NCI-H345 treated with DMSO at 0.1 percent for 48 hours (cell line): ENCODE measurements around the gene TMEM132D.
"Not testable (repeated sequence)": the region's sequence is repeated elsewhere in the genome, so short reads cannot be mapped to it uniquely, and the experiment has no call there.

Experiments
- DNase-seq: peaks from one replicate; lab custom pipeline; 2025; ENCODE audit not compliant: unreplicated experiment; lab: John Stamatoyannopoulos, UW

Gene TMEM132D

DNA sequence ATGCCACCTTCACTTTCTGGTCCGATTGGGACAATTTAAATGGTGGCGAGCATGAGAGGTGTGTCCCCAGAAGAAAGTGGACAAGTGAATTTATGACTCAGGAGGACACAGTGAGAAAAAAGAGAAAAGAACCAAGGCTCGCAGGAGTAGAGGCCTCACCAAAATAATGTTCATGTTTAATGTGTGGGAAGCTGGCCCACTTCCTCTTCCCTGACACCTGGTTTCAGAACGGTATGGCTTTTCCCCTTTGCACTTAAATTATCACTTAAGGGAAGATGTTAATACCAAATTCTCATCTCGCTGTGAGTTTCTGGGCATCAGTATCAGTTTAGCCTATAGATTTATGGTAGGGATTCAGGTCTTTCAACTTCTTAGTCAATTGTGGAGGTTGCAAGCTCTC lies 824.1 kb downstream of the TMEM132D start:
- no peak for DNase-seq

DNA sequence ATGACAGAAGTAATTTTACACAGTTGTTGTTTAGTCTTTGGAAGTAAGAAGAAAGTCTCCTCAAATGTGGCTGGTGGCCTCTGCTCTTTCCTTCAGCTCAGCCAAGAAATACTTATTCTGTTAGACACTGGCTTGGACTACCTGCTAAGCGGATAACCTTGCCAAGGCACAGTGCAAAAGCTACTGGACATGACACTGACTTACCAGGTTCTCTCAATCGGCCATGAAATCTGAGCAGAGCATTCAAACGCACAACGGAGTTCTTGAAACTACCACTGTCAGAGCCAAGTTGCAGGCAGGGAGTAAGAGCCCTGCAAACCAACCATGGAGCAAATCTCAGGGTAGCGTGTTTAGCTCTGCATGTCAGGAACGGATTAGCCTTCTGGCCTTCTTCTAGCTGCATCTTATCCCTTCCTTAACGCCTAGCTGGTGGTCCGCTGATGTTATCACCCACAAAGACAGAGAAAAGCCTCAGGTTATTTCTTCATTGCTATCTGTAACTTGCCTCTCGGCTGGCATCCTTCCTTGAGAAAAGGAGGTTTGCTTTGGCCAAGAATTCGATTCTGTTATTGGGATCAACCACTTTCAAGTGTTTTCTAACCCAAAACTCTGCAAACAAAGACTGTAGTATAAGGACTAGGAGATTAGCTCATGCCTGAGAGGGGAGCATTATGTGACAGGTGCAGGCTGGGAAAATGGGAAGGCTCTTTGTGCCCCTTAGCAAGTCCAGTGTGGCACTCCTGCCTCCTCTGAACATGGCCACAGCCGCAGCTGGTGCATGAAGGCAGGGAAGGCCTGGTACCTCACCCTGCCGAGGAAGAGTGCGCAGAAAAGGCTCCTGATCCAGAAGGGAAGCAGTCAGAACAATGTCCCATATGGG lies 827.1 kb downstream of the TMEM132D start:
- DNase-seq = no peak

DNA sequence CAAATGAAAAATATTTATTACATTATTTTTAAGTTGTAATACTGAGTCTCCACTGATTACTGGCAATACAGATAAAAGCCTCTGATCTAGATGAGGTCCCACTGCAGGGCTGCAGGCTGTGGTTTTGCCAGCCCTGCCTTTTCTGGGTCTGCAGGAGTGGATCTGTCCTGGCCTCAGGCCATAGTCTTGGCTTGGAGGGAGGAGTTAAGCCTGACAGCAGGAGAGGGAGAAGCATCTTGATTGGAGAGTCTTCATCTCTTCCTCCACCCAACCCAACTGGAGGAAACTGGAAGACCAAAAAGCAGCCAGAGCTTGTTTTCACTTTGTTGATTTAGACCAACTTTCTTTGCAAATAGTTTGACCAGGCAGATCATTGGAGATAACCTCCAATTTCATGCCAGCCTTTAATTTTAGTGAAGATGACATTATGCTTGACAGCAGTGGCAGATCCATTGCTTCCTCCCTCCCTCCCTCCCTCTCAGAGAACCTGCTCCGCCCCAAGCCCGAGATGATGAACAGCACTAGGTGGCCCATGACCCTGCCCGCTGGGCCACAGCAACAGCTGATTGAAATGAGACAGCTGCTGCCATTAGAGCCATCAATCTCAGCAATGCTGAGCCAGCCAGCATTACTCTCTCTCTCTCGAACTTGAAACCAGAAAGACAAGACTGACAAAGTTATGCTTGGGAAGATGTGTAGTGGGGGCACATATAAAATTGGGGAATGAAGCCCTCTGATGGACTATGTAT lies 828.2 kb downstream of the TMEM132D start:
- no peak for DNase-seq

DNA sequence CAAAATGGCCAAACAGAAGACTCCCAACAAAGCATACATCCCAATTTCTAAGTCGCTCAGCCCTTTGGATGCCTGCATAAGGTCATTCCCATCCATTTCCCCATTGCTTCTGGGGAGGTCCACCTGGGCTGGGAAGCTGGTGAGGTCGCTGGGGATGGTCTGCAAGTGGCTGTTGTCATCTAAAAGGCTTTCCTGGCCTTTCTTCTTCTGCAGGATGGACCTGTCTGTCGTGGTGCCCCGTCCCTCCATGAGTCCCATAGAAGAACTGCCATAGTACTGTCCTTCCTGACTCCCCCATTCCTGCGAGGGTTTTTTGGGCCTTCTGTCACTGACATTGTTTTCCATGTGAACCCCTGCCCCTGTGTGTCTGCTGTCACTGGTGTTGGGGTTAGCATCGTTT lies 829.4 kb downstream of the TMEM132D start:
- DNase-seq = no peak

DNA sequence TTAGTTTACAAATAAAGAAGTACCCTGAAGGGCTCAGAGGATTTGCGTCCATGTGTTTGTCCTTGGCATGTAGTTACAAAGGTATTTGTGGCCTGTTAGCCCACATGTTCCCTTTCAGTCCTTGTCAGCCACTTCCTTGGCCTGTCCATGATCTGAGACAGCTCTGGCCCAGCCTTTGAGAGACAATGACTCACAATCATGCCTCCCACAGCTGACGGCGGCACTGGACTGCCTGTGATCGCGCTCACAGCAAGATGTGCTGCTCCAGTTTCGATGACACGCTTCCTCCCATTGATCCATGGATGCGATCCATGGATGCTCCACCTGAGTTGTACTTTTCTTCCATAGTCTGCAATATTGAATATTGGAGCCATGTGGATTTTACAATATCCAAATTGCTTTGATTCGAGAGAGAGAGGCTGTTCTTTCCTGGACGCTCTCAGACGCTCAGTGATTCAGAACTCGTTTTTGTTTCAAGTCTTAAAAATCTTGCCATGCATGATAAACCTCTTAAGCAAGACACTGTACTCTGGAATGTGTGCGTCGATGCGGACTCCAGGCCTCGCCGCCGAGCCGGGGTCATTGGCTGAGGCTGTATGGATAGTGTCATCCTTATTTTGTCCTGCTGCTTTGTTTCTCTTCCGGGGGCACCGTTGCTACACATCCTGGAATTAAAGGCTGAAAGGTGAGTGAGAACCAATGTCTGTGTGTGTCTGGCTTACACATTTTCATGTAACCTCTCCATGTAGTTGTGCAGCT lies 830.5 kb downstream of the TMEM132D start:
- no peak for DNase-seq

DNA sequence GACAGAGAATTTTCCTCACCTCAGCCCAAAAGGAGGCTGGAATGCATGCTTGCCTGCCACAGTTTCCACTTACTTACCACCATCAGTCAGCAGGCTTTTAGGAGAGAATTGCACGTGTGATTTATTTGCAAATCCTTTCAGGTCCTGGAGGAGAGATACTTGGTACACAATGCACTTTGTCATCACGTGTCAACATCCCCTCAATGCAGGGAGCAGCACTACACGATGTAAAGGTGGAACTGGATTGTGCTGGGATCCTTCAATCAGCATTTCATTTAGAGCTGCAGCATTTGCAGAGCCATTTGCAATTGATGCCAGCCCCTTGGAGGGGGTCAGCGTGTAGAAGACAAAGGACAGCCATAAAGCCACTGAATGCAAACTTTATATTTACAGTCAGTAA lies 832.5 kb downstream of the TMEM132D start:
- DNase-seq = peak; percentile 83

DNA sequence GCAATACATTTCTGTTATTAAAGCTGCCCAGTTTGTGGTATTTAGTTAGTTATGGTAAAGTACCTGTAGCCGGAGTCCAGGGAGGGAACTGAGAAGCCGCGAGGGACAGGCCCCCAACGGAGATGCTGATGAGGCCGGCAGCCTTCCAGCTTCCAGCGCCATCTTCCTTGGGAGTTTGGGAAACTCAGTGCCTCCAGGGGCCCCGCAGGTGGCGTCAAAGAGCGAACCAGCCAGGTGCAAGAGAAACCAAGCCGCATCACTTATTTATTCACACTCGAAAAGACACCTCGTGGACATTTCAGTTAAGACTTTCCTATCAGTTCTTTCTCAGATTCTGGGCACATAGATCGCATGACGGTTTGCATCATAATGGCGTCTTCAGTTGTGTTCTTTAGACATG lies 833.9 kb downstream of the TMEM132D start:
- DNase-seq = no peak

DNA sequence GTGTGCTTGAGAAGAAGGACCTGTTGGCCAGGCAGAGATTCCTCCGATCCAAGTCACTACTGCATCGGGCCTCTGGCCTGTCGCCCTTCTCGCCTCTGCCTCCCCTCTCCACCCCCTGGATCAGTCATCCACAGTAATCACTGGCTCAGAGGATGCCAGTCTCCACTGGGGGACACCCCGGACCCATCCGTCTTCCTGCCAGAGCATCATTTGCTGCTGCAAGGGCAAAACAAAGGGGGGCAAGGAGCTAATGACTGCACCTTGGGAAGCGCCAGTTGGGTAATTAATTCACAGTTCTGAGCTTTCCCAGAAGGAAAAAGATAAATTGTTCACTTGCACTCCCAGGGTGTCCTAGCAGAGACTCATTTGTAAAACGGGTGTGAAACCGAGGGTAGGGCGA lies 835.1 kb downstream of the TMEM132D start:
- DNase-seq = no peak

DNA sequence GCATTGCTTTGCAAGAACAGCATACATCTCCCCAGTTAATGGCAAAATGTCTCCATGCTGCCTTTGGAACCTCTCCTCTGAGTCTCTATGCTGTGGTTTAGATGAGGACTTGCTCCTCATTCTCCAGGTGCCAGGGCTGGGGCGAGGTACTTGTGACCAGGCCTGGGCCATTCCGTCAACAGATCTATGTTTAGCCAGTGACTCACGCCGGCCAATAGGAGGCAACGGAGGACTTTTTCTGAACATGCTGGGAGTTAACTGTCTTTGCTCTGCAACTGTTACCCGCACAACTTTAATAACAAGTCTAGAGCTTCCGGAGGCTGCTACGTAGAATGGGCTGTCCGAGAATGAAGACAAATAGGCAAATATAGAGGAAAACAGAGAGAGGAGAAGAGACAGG lies 836.3 kb downstream of the TMEM132D start:
- DNase-seq = no peak

DNA sequence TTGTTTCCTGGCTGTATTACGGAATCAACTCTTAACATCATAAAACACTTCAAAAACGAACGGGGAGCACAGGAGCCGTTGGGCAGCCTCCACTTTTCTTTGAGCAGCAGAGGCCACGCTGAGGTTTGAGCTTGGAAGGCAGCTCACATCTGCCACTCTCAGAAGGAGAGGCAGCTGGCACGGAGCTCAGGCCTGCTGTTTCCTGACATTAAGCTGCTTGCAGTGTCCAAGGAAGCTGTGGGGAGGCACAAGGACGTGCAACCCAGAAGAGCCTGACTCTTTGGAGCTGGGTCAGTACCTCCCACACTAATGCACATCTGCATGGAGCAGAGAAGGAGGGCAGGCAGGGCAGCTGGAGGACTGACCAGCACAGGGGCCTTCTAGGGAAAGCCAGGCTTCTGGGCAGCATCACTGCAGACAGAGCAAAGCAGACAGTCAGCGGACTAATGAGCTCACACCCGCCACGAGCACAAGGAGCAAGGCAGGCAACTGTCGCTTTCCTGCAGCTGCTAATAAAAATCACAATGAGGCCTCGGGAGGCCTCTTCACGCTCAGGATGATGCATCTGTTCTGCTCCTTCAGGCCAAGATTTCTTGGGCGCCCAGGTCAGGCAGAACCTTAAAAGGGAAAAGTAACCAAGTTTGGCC lies 839.5 kb downstream of the TMEM132D start:
- peak; percentile 18 for DNase-seq

DNA sequence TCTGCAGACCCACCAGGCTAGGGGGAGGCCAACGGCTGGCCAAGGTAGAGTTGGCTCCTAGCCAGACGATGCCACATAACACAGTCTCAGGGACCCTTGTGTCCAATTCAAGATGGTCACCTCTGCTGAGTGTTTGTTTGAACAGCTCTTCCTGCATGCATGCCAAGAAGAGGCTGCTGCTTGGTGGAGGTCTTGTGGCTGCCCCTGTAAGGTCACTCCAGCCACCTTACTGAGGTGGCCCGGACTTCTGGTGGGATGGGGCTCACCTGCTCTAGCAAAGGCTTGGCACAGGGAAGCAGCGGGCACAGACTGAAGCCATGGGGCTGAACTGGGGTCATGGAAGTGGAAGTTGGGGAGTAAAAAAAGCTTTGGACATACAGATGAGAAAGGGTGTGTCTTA lies 840.2 kb downstream of the TMEM132D start:
- DNase-seq = no peak

DNA sequence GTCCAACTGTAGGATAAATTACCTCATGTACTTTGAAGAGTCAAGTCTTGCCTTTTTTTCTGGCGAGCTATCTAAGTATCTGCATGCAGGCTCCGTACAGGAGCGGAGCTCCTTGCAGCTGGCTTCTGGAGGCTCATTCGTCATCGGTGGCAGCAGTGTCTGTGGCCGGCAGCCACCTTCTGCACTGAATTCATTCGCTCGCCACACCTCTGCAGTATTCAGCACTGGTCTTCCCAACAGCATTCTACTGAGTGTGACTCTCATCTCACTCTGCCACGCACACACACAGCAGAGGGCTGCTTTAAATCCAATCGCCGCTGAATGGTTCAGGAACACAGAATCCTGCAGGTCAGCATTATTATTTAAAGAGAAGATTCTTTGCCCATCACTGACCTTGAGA lies 850.6 kb downstream of the TMEM132D start:
- no peak for DNase-seq

DNA sequence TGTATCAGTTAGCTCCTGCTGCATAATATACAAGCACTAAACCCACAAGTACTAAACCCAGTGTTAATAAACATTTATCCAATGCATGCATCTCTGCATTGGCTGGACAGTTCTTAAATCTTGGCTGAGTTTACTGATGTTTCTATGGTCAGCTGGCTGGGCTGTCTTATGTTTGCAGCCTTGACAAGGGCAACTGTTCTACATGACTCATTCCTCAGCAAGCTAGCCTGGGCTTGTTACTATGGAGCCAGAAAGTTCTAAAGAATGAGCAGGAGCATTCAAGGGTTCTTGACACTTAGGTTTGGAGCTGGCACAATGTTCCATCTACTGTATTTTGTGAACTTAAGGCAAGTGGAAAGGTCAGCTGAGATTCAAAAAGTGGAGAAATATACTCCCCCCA lies 851.5 kb downstream of the TMEM132D start:
- DNase-seq = no peak

DNA sequence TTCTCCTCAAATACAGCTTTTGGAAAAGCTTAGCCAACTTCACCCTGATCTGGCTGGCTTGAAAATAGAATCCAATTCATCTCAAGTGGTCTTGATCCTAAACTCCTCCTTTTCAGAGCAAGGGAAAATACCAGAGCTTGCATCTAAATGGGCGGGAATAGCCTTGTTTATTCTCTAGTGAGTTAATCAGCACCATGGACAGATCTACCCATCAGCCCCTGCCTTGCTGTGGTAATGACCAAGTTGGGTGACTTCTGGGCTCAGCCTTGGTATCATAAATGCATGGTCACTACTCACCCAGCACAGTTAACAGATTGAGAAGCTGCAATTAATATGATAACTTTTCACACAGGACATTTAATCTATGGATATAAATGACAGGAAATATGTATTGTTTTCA lies 853.9 kb downstream of the TMEM132D start:
- no peak for DNase-seq

DNA sequence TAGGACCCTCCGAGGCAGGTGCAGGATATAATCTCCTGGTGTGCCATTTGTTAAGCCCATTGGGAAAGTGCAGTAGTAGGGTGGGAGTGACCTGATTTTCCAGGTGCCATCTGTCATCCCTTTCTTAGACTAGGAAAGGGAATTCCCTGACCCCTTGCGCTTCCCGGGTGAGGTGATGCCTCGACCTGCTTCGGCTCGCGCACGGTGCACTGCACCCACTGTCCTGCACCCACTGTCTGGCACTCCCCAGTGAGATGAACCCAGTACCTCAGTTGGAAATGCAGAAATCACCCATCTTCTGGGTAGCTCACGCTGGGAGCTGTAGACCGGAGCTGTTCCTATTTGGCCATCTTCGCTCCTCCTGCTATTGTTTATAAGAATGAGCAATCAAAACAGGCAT lies 860.5 kb downstream of the TMEM132D start:
- DNase-seq = not testable (repeated sequence)

DNA sequence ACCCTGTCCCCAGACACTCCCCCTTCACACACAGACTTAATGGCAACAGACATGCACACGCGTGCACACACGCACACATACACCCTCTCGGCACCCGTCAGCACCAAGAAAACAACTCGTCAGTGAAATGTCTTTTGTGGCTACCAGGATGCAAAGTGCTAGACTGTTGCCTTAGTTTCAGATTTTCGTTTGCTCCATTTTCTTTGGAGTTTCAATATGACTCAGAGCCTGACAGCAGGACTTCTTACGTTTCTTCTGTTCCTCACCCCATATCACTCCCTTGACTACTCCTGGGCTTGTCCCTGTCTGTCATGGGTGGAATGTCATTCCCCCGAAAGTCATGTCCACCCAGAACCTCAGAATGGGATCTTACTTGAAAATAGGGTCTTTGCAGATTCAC lies 867.7 kb downstream of the TMEM132D start:
- DNase-seq = no peak

DNA sequence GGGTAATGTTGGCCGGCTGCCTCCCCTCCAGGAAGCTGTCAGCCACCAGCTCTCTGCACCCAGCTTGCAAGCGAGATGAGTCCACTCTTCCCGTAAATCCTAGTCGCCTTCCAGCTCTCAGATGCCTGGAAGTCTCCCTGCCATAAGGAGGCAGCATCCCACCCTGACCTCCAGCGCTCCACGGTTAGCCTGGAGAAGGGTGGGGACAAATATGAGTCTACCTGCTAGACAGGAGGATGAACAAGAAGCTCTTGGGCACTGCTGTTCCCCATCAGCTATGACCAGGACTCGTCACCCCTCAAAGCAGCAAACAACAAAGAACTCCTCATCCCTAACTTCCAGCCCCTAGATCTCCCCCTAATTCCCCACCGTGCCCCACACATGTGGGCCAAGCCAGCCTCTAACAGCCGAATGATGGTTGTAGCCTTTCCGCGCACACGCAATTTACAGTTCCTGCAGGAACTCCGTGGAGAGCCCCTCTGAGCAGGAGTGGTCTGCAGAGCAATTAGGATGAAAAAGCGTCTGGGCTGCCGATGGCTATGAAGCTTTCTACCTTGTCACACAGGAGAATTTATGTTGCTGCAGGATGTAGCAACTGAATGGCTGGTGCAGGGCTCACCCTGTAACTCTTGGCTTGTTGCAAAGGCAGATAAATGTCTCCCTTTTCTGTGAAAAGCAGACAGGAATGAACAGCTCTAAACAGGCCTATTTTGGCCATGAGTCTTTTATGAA lies 869.1 kb downstream of the TMEM132D start:
- DNase-seq = no peak

DNA sequence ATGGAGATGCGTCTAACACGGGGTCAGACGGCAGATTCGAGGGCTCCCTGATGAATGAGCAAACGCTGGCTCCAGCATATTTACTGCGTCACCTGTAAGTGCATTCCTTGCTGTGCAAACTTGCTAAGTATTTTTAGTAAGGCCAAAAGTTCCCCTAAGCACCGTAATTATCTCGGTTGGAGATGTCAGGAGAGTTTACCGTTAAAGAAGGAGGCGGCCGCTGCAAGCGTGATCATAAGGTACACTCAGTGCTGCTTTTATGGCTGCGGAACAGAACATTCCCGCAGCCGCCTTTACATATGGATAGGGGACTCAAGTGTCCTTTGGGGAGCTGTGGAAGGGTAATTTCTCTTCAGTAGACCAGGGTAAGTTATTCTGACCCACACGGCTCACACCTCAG lies 875.0 kb downstream of the TMEM132D start:
- DNase-seq = peak; percentile 25

DNA sequence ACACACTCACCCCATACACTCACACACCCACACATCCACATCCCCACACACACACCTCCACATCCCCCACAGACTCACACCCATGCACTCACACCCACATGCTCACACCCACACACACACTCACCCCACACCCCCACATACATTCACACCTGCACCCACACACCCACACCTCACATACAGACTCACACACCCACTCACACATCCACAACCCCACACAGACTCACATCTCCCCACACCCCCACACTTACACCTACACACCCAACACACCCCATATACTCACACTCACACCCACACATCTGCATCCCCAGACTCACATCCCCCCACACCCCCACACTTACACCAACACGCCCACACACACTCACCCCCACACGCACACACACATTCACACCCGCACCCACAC lies 878.8 kb downstream of the TMEM132D start:
- DNase-seq = no peak
